Renal cortex interstitium (tissue), 15 donors: ENCODE data around the gene TP53I13. TPM values are rescaled to one million over a fixed set of nuclear protein-coding genes. Genes with fewer than 3 reads are reported as not detected.
"Not testable (repeated sequence)": the region's sequence is repeated elsewhere in the genome, so short reads cannot be mapped to it uniquely, and the experiment has no call there.

Experiments used
- DNase-seq, 11 donors: peaks; one replicate each; pipeline ENCODE4 v3.0.0-alpha.2; 2013; ENCODE audit warnings: low read depth in 9 of 11, low spot score in 4 of 11; ENCODE audit errors: extremely low read depth in 1 of 11
- long read RNA-seq, 16 experiments: transcript quantifications; one replicate each; lab custom pipeline, GENCODE V29; 2026
- polyA plus RNA-seq, 3 donors: library from polyadenylated mRNA; unstranded; fragments of 120-200 nt; gene quantifications; one replicate each; pipeline ENCODE4 v1.2.1, GENCODE V29; 2013; ENCODE audit not compliant: insufficient read length in 3 of 3

The TP53I13 gene
- 10 to 100 TPM; 23.7 to 43.0 (median 42.5) TPM for polyA plus RNA-seq
- long read RNA-seq, donor 1, transcript TP53I13-201 (7 exons, 1,530 nt), result major isoform, 19 of 25 reads
- long read RNA-seq, donor 1, partial matches to known transcripts, result 5 of 25 reads
- long read RNA-seq, donor 1, other reads (novel, unspliced or antisense), result 0 of 25 reads
- long read RNA-seq, donor 2, transcript TP53I13-201 (7 exons, 1,530 nt), result major isoform, 13 of 30 reads
- long read RNA-seq, donor 2, partial matches to known transcripts, result 12 of 30 reads
- long read RNA-seq, donor 2, other reads (novel, unspliced or antisense), result 0 of 30 reads
- long read RNA-seq, donor 3, transcript TP53I13-201 (7 exons, 1,530 nt), result major isoform, 20 of 39 reads
- long read RNA-seq, donor 3, transcript TP53I13-206 (1 exons, 2,468 nt), result minor isoform, 6 of 39 reads
- long read RNA-seq, donor 3, partial matches to known transcripts, result 13 of 39 reads
- long read RNA-seq, donor 3, other reads (novel, unspliced or antisense), result 0 of 39 reads
- long read RNA-seq, donor 4, transcript TP53I13-206 (1 exons, 2,468 nt), result minor isoform, 7 of 40 reads
- long read RNA-seq, donor 4, transcript TP53I13-201 (7 exons, 1,530 nt), result major isoform, 23 of 40 reads
- long read RNA-seq, donor 4, partial matches to known transcripts, result 10 of 40 reads
- long read RNA-seq, donor 4, other reads (novel, unspliced or antisense), result 0 of 40 reads
- long read RNA-seq, donor 5, result 0 reads
- long read RNA-seq, donor 6, transcript TP53I13-206 (1 exons, 2,468 nt), result minor isoform, 8 of 23 reads
- long read RNA-seq, donor 6, transcript TP53I13-201 (7 exons, 1,530 nt), result major isoform, 9 of 23 reads
- long read RNA-seq, donor 6, partial matches to known transcripts, result 5 of 23 reads
- long read RNA-seq, donor 6, other reads (novel, unspliced or antisense), result 0 of 23 reads
- long read RNA-seq, donor 7, transcript TP53I13-201 (7 exons, 1,530 nt), result major isoform, 9 of 24 reads
- long read RNA-seq, donor 7, partial matches to known transcripts, result 11 of 24 reads
- long read RNA-seq, donor 7, other reads (novel, unspliced or antisense), result 0 of 24 reads
- long read RNA-seq, donor 8, result 0 reads
- long read RNA-seq, donor 9, transcript TP53I13-201 (7 exons, 1,530 nt), result major isoform, 14 of 15 reads
- long read RNA-seq, donor 9, partial matches to known transcripts, result 0 of 15 reads
- long read RNA-seq, donor 9, other reads (novel, unspliced or antisense), result 0 of 15 reads
- long read RNA-seq, donor 10, transcript TP53I13-201 (7 exons, 1,530 nt), result major isoform, 19 of 19 reads
- long read RNA-seq, donor 10, partial matches to known transcripts, result 0 of 19 reads
- long read RNA-seq, donor 10, other reads (novel, unspliced or antisense), result 0 of 19 reads
- long read RNA-seq, donor 11, transcript TP53I13-201 (7 exons, 1,530 nt), result major isoform, 9 of 12 reads
- long read RNA-seq, donor 11, partial matches to known transcripts, result 0 of 12 reads
- long read RNA-seq, donor 11, other reads (novel, unspliced or antisense), result 0 of 12 reads
- long read RNA-seq, donor 12, transcript TP53I13-201 (7 exons, 1,530 nt), result major isoform, 10 of 12 reads
- long read RNA-seq, donor 12, partial matches to known transcripts, result 0 of 12 reads
- long read RNA-seq, donor 12, other reads (novel, unspliced or antisense), result 0 of 12 reads
- long read RNA-seq, donor 13, result 0 reads
- long read RNA-seq, donor 14, transcript TP53I13-201 (7 exons, 1,530 nt), result major isoform, 9 of 11 reads
- long read RNA-seq, donor 14, partial matches to known transcripts, result 0 of 11 reads
- long read RNA-seq, donor 14, other reads (novel, unspliced or antisense), result 0 of 11 reads
- long read RNA-seq, donor 15, transcript TP53I13-201 (7 exons, 1,530 nt), result major isoform, 8 of 10 reads
- long read RNA-seq, donor 15, partial matches to known transcripts, result 0 of 10 reads
- long read RNA-seq, donor 15, other reads (novel, unspliced or antisense), result 0 of 10 reads
- long read RNA-seq, donor 16, transcript TP53I13-206 (1 exons, 2,468 nt), result minor isoform, 10 of 88 reads
- long read RNA-seq, donor 16, transcript TP53I13-201 (7 exons, 1,530 nt), result major isoform, 44 of 88 reads
- long read RNA-seq, donor 16, partial matches to known transcripts, result 32 of 88 reads
- long read RNA-seq, donor 16, other reads (novel, unspliced or antisense), result 0 of 88 reads

GRCh38 chr17:29568331-29569244 is at the start of gene TP53I13:
TSS of gene TP53I13 (plus strand) at chr17:29568701. CDS start at chr17:29568759, 58 bp downstream.
- DNase-seq, result peak in 5 of 11 donors; percentile 77 to 81 (median 81)

GRCh38 chr17:29524692-29525091 is 43.8 kb upstream of the TP53I13 start:
- DNase-seq, result no peak

GRCh38 chr17:29526322-29526721 is 42.2 kb upstream of the TP53I13 start:
- no peak for DNase-seq

GRCh38 chr17:29533976-29534375 is 34.5 kb upstream of the TP53I13 start:
- no peak for DNase-seq

GRCh38 chr17:29544066-29544465 is 24.4 kb upstream of the TP53I13 start:
- no peak for DNase-seq

- DNase-seq, result no peak
These were observed 22.4 kb upstream of the TP53I13 start for GRCh38 chr17:29546085-29546484.

GRCh38 chr17:29546830-29547229 is 21.7 kb upstream of the TP53I13 start:
- no peak for DNase-seq

GRCh38 chr17:29549177-29549923 is 19.2 kb upstream of the TP53I13 start:
- DNase-seq, result peak in 1 of 11 donors; percentile 27

- no peak for DNase-seq
These were observed 12.7 kb upstream of the TP53I13 start for GRCh38 chr17:29555840-29556239.

- no peak for DNase-seq
These were observed 11.3 kb upstream of the TP53I13 start for GRCh38 chr17:29557085-29557738.

- DNase-seq, result no peak
These were observed 10.8 kb upstream of the TP53I13 start for GRCh38 chr17:29557739-29558116.

- DNase-seq, result not testable (repeated sequence)
These were observed 10.4 kb upstream of the TP53I13 start for GRCh38 chr17:29558139-29558538.

GRCh38 chr17:29559640-29560039 is 8.9 kb upstream of the TP53I13 start:
- DNase-seq, result no peak

GRCh38 chr17:29560316-29560715 is 8.2 kb upstream of the TP53I13 start:
- no peak for DNase-seq
